MV-4-11 (cell line): Measurements from ENCODE around the gene SLC20A1.
"Not testable (repeated sequence)": the region's sequence is repeated elsewhere in the genome, so short reads cannot be mapped to it uniquely, and the experiment has no call there.

Source experiments
- DNase-seq: peaks from one replicate; lab custom pipeline; 2025; lab: John Stamatoyannopoulos, UW

Gene SLC20A1

GRCh38 chr2:112683550-112684414 lies 38.0 kb downstream of the SLC20A1 start:
- DNase-seq = peak; percentile 47

- DNase-seq = no peak
Observed at GRCh38 chr2:112684415-112684775, 38.7 kb downstream of the SLC20A1 start.

GRCh38 chr2:112685271-112685884 lies 39.6 kb downstream of the SLC20A1 start:
- no peak for DNase-seq

- peak; percentile 88 for DNase-seq
Observed at GRCh38 chr2:112686348-112687217, 40.8 kb downstream of the SLC20A1 start.

- no peak for DNase-seq
Observed at GRCh38 chr2:112687522-112687921, 41.8 kb downstream of the SLC20A1 start.

GRCh38 chr2:112688086-112688880 lies 42.5 kb downstream of the SLC20A1 start:
- DNase-seq = no peak

GRCh38 chr2:112690853-112691401 lies 45.2 kb downstream of the SLC20A1 start:
- DNase-seq = peak; percentile 99

GRCh38 chr2:112691881-112692281 lies 46.1 kb downstream of the SLC20A1 start:
- DNase-seq = no peak

GRCh38 chr2:112692495-112692911 lies 46.8 kb downstream of the SLC20A1 start:
- DNase-seq = peak; percentile 98

- DNase-seq = no peak
Observed at GRCh38 chr2:112692918-112693317, 47.2 kb downstream of the SLC20A1 start.

GRCh38 chr2:112693596-112693995 lies 47.9 kb downstream of the SLC20A1 start:
- no peak for DNase-seq

GRCh38 chr2:112694182-112694581 lies 48.4 kb downstream of the SLC20A1 start:
- DNase-seq = no peak

- peak; percentile 55 for DNase-seq
Observed at GRCh38 chr2:112698834-112699515, 53.2 kb downstream of the SLC20A1 start.

- DNase-seq = peak; percentile 93
Observed at GRCh38 chr2:112699984-112700667, 54.4 kb downstream of the SLC20A1 start.

GRCh38 chr2:112701052-112701451 lies 55.3 kb downstream of the SLC20A1 start:
- DNase-seq = peak; percentile 46

- no peak for DNase-seq
Observed at GRCh38 chr2:112703684-112704083, 57.9 kb downstream of the SLC20A1 start.

- no peak for DNase-seq
Observed at GRCh38 chr2:112705575-112705974, 59.8 kb downstream of the SLC20A1 start.

- peak; percentile 80 for DNase-seq
Observed at GRCh38 chr2:112706170-112706664, 60.5 kb downstream of the SLC20A1 start.

- not testable (repeated sequence) for DNase-seq
Observed at GRCh38 chr2:112706947-112707346, 61.2 kb downstream of the SLC20A1 start.

GRCh38 chr2:112708968-112709367 lies 63.2 kb downstream of the SLC20A1 start:
- DNase-seq = no peak
